Ovary (tissue), 9 donors: ENCODE measurements around the gene HEXD. TPM values are rescaled to one million over a fixed set of nuclear protein-coding genes. Genes with fewer than 3 reads are reported as not detected.

Experiments used
- DNase-seq, 5 donors: peaks; one replicate each; pipeline ENCODE4 v3.0.0-alpha.2; 2019 to 2020
- H3K27ac ChIP-seq, 2 donors: fragments of 200-600 bp; one replicate each; pipeline versions ENCODE4 v1.5.1 to v1.8.0; 2019 to 2022
- H3K27me3 ChIP-seq: fragments of 200-600 bp; one replicate; pipeline ENCODE4 v1.8.0; 2022
- H3K36me3 ChIP-seq: fragments of 200-600 bp; sonication (generic); one replicate; pipeline ENCODE4 v1.5.1; 2019
- H3K4me1 ChIP-seq: one replicate; pipeline ENCODE4 v1.8.1; 2013; ENCODE audit warnings: mild to moderate bottlenecking, moderate library complexity; ENCODE audit not compliant: insufficient read depth
- H3K4me3 ChIP-seq: fragments of 200-600 bp; sonication (generic); one replicate; pipeline ENCODE4 v1.5.1; 2017
- H3K9me3 ChIP-seq, 2 donors: fragments of 200-600 bp in 1 of 2; sonication (generic) in 1 of 2; one replicate each; pipeline versions ENCODE4 v1.5.1 to v1.8.1; 2013 to 2019; ENCODE audit warnings: mild to moderate bottlenecking in 1 of 2, moderate library complexity in 1 of 2
- EP300 ChIP-seq: sonication (generic); formaldehyde crosslinking; IDR thresholded peaks from one replicate; pipeline ENCODE4 v1.6.1; 2017; ENCODE audit warnings: antibody characterized with exemption
- POLR2A ChIP-seq: fragments of 450-650 bp; IDR thresholded peaks from one replicate; pipeline ENCODE4 v1.6.1; 2017; ENCODE audit warnings: antibody characterized with exemption, mild to moderate bottlenecking, moderate library complexity
- WGBS, 3 donors: extraction: QIAGEN DNeasy Blood & Tissue Kit in 1 of 3; methylation state at CpG; one replicate each; pipeline versions ENCODE4 v1.1.5 to v1.1.7; 2013 to 2017; 5-methylcytosine and 5-hydroxymethylcytosine counted together
- intact Hi-C, 4 donors: fragments of 100-400 bp; cut with DNase I; formaldehyde crosslinking; loops; one replicate each; pipeline versions ENCODE4 v1.11.0 to v1.15.1; 2022 to 2023
- polyA plus RNA-seq, 2 donors: library from polyadenylated mRNA; stranded (reverse); fragments of 200-250 nt in 1 of 2; fragments of 350-450 nt in 1 of 2; fragmentation: Illumina TruSeq in 1 of 2; extraction: RNeasy Lipid Tissue Mini Kit (QIAGEN cat#74804) in 1 of 2; gene quantifications; one replicate each; pipeline ENCODE4 v1.2.3, GENCODE V29; 2013 to 2014
- total RNA-seq, 7 donors: library from RNA; depleted of rRNA in 2 of 7; stranded (reverse); fragments of >200 nt in 2 of 7; fragmentation: NEBNext Ultra II Directional in 3 of 7; extraction: Animal tissue kit (Norgen Biotek cat#: 25700) in 3 of 7; gene quantifications; one replicate each; pipeline versions ENCODE4 v1.1.0 to v1.2.4, GENCODE V29; 2016 to 2023
- TF ChIP-seq, protein P1 (sequence below), 3 donors: fragments of 450-650 bp in 2 of 3; fragments of 200-600 bp in 1 of 3; IDR thresholded peaks; one replicate each; pipeline versions ENCODE4 v1.5.1 to v1.8.0; 2016 to 2022; ENCODE audit warnings: antibody characterized with exemption in 3 of 3, mild to moderate bottlenecking in 1 of 3
- donor health status: DM: no; HTN: no; CAD: no; lungs with moderate emphysema.
- donor health status: DM: no; HTN: no; CAD: no.
- donor health status: Bipolar disorder and iron deficiency.
- donor health status: DM: yes; HTN: yes; CAD: no.
- donor health status: DM: no; HTN: no; CAD: no.
- donor health status: DM: yes; HTN: yes; CAD: no.

HEXD gene
- total and polyA plus RNA-seq, 9 donors: 8.7 to 74.7 (median 46.6) TPM

DNA sequence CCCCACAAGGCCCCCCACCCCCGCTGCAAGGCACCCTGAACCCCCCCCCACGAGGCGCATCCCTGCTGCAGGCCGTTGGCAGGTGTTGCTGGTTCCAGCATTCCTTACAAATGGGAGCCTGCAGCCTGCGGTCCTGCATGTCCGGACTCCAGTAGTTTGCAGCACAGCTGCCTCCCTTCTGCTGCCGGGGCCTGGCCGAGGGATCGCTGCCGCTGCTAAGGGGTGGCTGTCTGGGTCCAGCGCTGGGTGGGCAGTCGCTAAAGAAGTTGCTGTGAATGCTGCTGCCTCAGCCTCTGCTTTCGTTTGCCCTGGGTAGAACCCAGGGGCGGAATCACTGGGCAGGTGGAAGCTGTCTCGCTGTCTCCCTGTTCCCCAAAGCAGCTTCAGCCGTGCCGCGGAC, 34.7 kb upstream of the HEXD start:
- H3K4me3 ChIP-seq: no peak overlapping the region
- intact Hi-C loops: no loop called here
- no peak overlapping the region for H3K27ac ChIP-seq
- 12 to 29% (median 13%) methylated on average over 14 to 18 of the region's 18 CpGs for WGBS, 3 donors
- H3K9me3 ChIP-seq: no peaks in the 10 kb centered on the region
- H3K27me3 ChIP-seq: no peaks in the 10 kb centered on the region
- H3K36me3 ChIP-seq: no peaks in the 10 kb centered on the region
- H3K4me1 ChIP-seq: peaks cover 1% of the 10 kb centered on the region
- TF ChIP-seq EP300 (no peak), POLR2A (no peak)
- TF ChIP-seq, protein P1, sequence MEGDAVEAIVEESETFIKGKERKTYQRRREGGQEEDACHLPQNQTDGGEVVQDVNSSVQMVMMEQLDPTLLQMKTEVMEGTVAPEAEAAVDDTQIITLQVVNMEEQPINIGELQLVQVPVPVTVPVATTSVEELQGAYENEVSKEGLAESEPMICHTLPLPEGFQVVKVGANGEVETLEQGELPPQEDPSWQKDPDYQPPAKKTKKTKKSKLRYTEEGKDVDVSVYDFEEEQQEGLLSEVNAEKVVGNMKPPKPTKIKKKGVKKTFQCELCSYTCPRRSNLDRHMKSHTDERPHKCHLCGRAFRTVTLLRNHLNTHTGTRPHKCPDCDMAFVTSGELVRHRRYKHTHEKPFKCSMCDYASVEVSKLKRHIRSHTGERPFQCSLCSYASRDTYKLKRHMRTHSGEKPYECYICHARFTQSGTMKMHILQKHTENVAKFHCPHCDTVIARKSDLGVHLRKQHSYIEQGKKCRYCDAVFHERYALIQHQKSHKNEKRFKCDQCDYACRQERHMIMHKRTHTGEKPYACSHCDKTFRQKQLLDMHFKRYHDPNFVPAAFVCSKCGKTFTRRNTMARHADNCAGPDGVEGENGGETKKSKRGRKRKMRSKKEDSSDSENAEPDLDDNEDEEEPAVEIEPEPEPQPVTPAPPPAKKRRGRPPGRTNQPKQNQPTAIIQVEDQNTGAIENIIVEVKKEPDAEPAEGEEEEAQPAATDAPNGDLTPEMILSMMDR (IDR thresholded peaks at IDR 0.05): no peak
- DNase-seq: no peak

DNA sequence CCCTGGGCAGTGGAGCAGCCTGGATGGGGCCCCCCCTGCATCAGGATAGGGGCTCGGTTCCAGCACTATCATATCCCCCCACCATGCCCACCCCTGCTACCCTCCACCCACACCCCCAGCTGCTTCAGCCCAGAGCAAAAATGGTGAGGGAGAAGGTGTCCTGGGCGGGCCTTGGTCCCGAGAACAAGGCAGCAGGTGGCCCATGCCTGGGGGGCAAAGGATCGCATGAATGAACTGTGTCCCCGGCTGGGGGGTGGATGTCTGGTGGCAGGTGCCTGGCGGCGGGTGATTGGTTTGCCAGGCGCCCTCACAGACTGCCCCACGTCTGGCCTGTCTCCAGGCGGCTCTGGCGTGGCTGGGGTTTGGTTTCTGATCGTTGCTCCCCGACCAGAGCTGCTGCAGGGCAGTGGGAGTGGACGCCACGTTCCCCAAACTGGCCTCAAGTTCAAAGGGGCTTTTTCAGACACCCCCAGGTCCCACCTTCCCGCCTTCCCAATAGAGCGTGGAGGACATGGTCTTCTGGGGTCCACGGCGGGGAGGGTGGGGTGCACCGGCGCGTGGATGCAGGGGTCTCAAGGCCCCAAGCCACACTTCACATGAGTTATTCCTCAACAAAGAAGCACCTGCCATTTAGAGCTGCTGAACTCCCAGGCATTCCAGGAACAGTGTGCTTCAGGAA, 34.0 kb upstream of the HEXD start:
- H3K9me3 ChIP-seq: no peaks in the 10 kb centered on the region
- no peak overlapping the region for H3K4me3 ChIP-seq
- intact Hi-C loops: no loop called here
- no peak for DNase-seq
- H3K36me3 ChIP-seq: no peaks in the 10 kb centered on the region
- H3K4me1 ChIP-seq: peaks cover 1% of the 10 kb centered on the region
- H3K27ac ChIP-seq: no peak overlapping the region
- WGBS, 3 donors: 45 to 67% (median 47%) methylated on average over 21 to 22 of the region's 22 CpGs
- H3K27me3 ChIP-seq: no peaks in the 10 kb centered on the region
- TF ChIP-seq, protein P1 (IDR thresholded peaks at IDR 0.05): no peak
- TF ChIP-seq EP300 (no peak), POLR2A (no peak)

DNA sequence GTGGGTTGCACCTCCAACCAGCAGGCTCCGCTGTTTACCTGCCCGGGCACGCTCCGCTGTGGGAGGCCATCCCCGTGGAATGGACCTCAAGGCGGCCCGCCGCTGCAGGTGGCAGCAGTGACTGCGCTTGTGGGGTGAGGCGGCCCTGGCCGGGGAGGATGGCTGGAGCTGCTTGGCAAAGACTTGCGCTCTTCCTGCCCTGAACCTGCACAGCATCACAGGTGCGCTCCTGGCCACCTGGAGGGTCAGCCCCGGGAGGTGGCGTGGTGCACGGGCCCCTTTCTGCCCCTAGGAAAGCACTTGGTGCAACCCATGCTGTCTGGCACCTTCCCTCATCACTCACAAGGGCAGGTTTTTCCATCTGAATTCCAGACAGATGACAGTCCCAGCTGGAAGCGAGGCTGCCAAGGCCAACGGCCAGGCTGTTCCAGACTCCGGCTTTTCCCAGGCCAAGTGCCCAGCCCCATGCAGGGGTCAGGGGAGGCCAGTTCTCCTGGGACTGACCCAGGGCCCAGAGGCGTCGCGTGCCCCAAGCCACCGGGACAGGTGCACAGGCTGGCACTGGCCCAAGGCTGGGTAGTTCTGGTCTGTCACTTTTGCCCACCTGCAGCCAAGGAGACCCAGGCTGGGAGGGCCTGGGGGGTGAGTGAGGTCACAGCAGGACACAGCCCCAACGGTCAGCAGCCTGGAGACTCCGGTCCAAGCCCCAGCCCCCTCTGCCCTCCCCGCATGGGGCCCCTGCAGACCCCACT, 33.2 kb upstream of the HEXD start:
- TF ChIP-seq EP300 (no peak), POLR2A (no peak)
- TF ChIP-seq, protein P1 (IDR thresholded peaks at IDR 0.05): no peak
- intact Hi-C loops: no loop called here
- Histone ChIP-seq H3K27me3 (no peaks in the 10 kb centered on the region), H3K9me3 (no peaks in the 10 kb centered on the region), H3K4me1 (peaks cover 1% of the 10 kb centered on the region), H3K36me3 (no peaks in the 10 kb centered on the region), H3K4me3 (no peak overlapping the region), H3K27ac (no peak overlapping the region)
- WGBS, 3 donors: 30 to 55% (median 33%) methylated on average over 26 of the region's 26 CpGs
- peak in 1 of 5 donors; percentile 38 for DNase-seq

DNA sequence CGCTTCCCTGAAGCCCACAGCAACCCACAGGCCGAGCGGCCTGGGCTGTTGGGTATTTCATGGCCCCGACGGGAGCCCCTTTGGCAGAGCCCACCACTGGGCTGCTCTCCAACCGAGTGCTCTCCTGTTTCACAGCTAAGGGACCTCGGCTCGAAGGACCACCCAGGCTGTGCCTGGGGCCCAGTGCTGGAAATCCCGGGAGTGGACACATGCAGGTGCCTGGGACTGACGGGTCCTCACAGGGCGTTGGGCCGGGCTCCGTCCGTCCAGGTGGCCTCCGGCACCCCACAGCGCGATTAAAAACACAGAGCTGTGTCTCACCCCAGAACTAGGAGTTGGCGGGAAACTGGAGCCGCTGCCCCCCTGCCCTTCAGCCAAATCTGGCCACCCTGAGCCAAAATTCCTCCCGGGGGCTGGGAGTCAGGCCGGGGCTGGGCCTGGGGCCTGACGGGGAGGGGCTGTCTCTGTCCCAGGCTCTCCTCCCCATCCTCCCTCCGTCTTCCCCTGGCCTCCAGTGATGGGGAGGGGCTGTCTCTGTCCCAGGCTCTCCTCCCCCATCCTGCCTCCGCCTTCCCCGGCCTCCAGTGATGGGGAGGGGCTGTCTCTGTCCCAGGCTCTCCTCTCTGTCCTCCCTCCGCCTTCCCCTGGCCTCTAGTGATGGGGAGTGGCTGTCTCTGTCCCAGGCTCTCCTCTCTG, 32.4 kb upstream of the HEXD start:
- no peaks in the 10 kb centered on the region for H3K36me3 ChIP-seq
- no peaks in the 10 kb centered on the region for H3K27me3 ChIP-seq
- no peak overlapping the region for H3K27ac ChIP-seq
- H3K9me3 ChIP-seq: no peaks in the 10 kb centered on the region
- TF ChIP-seq, protein P1 (IDR thresholded peaks at IDR 0.05): no peak
- no peak for TF ChIP-seq EP300
- peak in 1 of 5 donors; percentile 30 for DNase-seq
- no peak overlapping the region for H3K4me3 ChIP-seq
- 5 to 9% (median 7%) methylated on average over 20 to 26 of the region's 26 CpGs for WGBS, 3 donors
- H3K4me1 ChIP-seq: peaks cover 1% of the 10 kb centered on the region
- intact Hi-C loops: no loop called here
